Calu3 (cell line): ENCODE measurements around the gene FGF22. TPM values are rescaled to one million over a fixed set of nuclear protein-coding genes. Genes with fewer than 3 reads are reported as not detected.

ENCODE experiments used
- BruUV-seq: library from RNA; stranded (reverse); fragments of 400-500 nt; replicated peaks from 2 replicates; lab custom pipeline; 2021; lab: Mats Ljungman, UMichigan
- CTCF ChIA-PET: fragments of 300-600 bp; sonication (Branson Sonifier 250); formaldehyde crosslinking; loops from one replicate; lab custom pipeline; 2022; ENCODE audit warnings: antibody characterized with exemption; lab: Charles Lee
- DNase-seq: peaks from one replicate; pipeline ENCODE4 v3.0.0; 2022
- H3K27ac Mint-ChIP-seq: one replicate; pipeline ENCODE4 v1.8.0; 2022; ENCODE audit warnings: mixed read lengths; ENCODE audit not compliant: unreplicated experiment
- H3K27me3 Mint-ChIP-seq: one replicate; pipeline ENCODE4 v1.8.0; 2022; ENCODE audit warnings: mixed read lengths; ENCODE audit not compliant: unreplicated experiment
- H3K36me3 Mint-ChIP-seq: one replicate; pipeline ENCODE4 v1.8.0; 2022; ENCODE audit warnings: mild to moderate bottlenecking, moderate library complexity, mixed read lengths; ENCODE audit not compliant: insufficient read depth, unreplicated experiment
- H3K4me1 Mint-ChIP-seq: one replicate; pipeline ENCODE4 v1.8.0; 2022; ENCODE audit warnings: mild to moderate bottlenecking, low read depth, mixed read lengths; ENCODE audit not compliant: unreplicated experiment
- H3K4me3 Mint-ChIP-seq: one replicate; pipeline ENCODE4 v1.8.0; 2022; ENCODE audit warnings: mild to moderate bottlenecking, low read depth, moderate library complexity, mixed read lengths; ENCODE audit not compliant: unreplicated experiment
- H3K9me3 Mint-ChIP-seq: one replicate; pipeline ENCODE4 v1.8.0; 2022; ENCODE audit warnings: low read depth, mixed read lengths; ENCODE audit not compliant: unreplicated experiment
- intact Hi-C: fragments of 100-400 bp; cut with micrococcal nuclease; formaldehyde crosslinking; loops from one replicate; pipeline ENCODE4 v1.10.0; 2022; ENCODE audit not compliant: unreplicated experiment
- total RNA-seq: library from RNA; stranded (reverse); gene quantifications from 2 replicates; pipeline ENCODE4 v1.2.3, GENCODE V29; 2022
- TF ChIP-seq, protein P1 (sequence below): fragments of 200-600 bp; IDR thresholded peaks from one replicate; pipeline ENCODE4 v1.8.0; 2022; ENCODE audit warnings: antibody characterized with exemption; ENCODE audit not compliant: unreplicated experiment

FGF22 gene
- total RNA-seq, 1 experiment from 2014 or later, result 0.24 TPM

DNA sequence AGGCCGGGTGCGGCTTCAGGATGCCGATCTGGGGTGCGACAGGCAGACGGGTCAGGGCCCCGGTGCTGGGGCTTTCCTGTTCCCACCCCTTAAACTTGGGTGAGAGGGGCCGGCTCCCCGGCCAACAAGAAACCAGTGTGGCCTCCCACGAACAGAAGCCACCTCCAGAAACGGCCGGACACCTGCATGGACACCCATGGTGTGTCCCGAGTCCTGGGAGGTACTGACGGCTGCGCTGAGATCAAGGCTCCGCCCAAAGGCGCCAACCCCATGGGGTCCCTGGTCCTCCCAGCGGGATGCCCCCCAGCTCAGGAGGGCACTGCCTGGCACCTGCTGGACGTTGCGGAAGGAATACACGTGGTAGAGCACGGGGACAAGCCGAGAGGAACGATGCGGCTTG, 17.9 kb upstream of the FGF22 start:
- intact Hi-C loops, result no loop called here
- peaks cover 33% of the 10 kb centered on the region for H3K36me3 Mint-ChIP-seq
- CTCF ChIA-PET, result no interaction called here
- H3K4me1 Mint-ChIP-seq, result no peaks in the 10 kb centered on the region
- H3K4me3 Mint-ChIP-seq, result no peak overlapping the region
- no peak for DNase-seq
- no peaks in the 10 kb centered on the region for H3K9me3 Mint-ChIP-seq
- BruUV-seq, result no TSS peak
- TF ChIP-seq, protein P1, sequence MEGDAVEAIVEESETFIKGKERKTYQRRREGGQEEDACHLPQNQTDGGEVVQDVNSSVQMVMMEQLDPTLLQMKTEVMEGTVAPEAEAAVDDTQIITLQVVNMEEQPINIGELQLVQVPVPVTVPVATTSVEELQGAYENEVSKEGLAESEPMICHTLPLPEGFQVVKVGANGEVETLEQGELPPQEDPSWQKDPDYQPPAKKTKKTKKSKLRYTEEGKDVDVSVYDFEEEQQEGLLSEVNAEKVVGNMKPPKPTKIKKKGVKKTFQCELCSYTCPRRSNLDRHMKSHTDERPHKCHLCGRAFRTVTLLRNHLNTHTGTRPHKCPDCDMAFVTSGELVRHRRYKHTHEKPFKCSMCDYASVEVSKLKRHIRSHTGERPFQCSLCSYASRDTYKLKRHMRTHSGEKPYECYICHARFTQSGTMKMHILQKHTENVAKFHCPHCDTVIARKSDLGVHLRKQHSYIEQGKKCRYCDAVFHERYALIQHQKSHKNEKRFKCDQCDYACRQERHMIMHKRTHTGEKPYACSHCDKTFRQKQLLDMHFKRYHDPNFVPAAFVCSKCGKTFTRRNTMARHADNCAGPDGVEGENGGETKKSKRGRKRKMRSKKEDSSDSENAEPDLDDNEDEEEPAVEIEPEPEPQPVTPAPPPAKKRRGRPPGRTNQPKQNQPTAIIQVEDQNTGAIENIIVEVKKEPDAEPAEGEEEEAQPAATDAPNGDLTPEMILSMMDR, result no peak
- no peak overlapping the region for H3K27ac Mint-ChIP-seq
- no peaks in the 10 kb centered on the region for H3K27me3 Mint-ChIP-seq

DNA sequence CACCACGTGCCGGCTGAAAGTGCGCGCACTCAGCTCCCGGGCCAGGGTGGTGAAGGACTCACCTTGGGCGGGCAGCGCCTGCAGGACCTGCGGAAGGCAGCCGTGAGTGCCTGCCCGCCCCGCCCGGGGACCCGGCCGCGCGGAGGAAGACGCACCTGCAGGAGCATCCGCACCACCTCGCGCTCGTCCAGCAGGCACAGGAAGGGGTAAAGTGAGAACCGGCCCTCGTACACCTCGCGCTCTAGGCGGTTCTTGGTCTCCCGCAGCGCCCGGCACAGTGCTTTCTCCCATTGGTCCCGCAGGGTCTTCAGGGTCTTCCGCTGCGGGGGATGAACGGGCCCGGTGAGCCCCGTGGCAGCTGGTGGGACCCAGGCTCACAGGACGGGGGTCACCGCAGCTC, 17.0 kb upstream of the FGF22 start:
- CTCF ChIA-PET, result no interaction called here
- no TSS peak for BruUV-seq
- TF ChIP-seq, protein P1, result no peak
- Mint-ChIP-seq H3K4me1 (no peaks in the 10 kb centered on the region), H3K4me3 (no peak overlapping the region), H3K9me3 (no peaks in the 10 kb centered on the region), H3K27me3 (no peaks in the 10 kb centered on the region), H3K36me3 (peaks cover 38% of the 10 kb centered on the region), H3K27ac (no peak overlapping the region)
- no peak for DNase-seq
- intact Hi-C loops, result no loop called here

DNA sequence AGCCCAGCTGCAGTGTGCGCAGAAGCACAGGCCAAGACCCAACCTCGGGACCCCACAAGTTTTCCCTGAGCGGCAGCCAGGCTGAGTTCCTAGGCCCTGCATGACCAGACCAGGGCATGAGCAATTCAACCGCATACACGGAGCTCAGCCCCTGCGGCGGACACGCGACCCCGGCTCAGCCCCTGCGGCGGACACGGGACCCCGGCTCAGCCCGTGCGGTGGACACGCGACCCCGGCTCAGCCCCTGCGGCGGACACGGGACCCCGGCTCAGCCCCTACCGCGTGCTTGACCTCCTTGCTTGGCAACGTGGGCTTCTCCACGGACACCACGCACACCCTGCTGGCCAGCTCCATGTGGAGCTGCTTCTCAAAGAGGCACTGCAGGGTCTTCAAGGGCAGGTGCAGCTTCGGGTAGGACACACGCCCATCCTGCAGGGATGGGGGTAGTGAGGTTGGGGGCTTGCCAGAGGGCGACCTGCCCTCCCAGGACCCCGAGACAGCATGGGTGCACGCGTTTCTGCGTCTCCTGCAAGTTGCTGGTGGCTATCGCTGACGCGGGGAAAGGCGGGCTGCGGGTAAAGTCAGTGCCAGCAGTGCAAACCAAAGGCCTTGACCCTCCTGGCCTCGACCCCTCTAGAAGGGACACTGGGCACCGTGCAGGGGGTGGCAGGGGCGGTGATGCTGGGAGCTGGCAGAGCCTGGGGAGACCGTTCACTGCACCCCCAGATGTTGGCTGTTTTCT, 16.3 kb upstream of the FGF22 start:
- intact Hi-C loops, result no loop called here
- H3K4me3 Mint-ChIP-seq, result no peak overlapping the region
- no peaks in the 10 kb centered on the region for H3K4me1 Mint-ChIP-seq
- BruUV-seq, result no TSS peak
- no peaks in the 10 kb centered on the region for H3K9me3 Mint-ChIP-seq
- H3K27me3 Mint-ChIP-seq, result no peaks in the 10 kb centered on the region
- CTCF ChIA-PET, result no interaction called here
- H3K27ac Mint-ChIP-seq, result no peak overlapping the region
- H3K36me3 Mint-ChIP-seq, result peaks cover 41% of the 10 kb centered on the region
- no peak for DNase-seq
- TF ChIP-seq, protein P1, result no peak

DNA sequence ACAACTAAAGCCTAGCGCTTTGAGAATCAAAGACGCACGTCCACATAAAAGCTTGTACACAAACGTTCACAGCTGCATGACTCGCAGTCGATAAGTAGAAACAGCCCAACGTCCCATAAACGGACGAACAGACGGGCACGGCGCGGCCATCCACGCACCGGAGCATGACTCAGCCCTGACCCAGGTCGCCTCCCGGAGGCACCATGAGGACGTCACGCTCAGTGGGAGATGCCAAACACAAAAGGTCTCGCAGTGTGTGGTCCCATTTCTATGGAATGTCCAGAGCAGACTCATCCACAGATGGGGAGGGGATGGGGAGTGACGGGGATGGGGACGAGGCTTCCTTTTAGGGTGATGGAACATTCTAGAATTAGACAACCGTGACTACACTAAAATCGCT, 15.7 kb upstream of the FGF22 start:
- intact Hi-C loops, result no loop called here
- H3K9me3 Mint-ChIP-seq, result no peaks in the 10 kb centered on the region
- no TSS peak for BruUV-seq
- no peak overlapping the region for H3K4me3 Mint-ChIP-seq
- TF ChIP-seq, protein P1, result no peak
- CTCF ChIA-PET, result no interaction called here
- no peaks in the 10 kb centered on the region for H3K27me3 Mint-ChIP-seq
- DNase-seq, result no peak
- peaks cover 41% of the 10 kb centered on the region for H3K36me3 Mint-ChIP-seq
- no peaks in the 10 kb centered on the region for H3K4me1 Mint-ChIP-seq
- H3K27ac Mint-ChIP-seq, result no peak overlapping the region
